HCEC 1CT (cell line): ENCODE results near the gene IL36RN.

Experiments used
- DNase-seq: peaks from one replicate; pipeline ENCODE4 v3.0.0-alpha.2; 2017

Gene IL36RN

DNA sequence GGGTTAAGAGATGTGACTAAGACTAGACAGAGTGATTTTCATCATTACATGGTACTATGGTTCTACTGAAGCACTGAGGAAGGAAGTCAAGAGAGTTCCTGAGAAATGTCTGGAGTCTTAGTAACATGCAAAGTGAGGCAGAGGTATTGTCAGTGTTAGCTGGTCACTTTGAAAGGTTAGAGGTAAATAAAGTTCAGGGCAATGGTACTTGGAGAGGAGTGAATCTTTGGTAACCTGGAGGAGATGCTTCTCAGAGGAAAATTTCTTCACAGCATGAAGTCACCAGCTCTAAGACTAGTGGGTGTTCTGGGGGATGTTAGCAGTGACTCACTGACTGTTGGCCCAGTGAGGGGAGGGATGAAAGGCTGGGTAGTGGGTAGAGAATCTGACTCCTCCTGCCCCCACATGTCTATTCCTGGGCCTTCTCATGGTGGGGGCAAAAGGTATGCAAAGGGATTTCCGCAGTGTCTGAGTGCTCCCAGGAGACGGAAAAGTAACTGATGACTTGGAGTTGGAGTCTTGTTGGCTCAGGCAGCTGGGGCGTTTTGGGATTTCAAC lies 45.1 kb downstream of the IL36RN start:
- DNase-seq: no peak

DNA sequence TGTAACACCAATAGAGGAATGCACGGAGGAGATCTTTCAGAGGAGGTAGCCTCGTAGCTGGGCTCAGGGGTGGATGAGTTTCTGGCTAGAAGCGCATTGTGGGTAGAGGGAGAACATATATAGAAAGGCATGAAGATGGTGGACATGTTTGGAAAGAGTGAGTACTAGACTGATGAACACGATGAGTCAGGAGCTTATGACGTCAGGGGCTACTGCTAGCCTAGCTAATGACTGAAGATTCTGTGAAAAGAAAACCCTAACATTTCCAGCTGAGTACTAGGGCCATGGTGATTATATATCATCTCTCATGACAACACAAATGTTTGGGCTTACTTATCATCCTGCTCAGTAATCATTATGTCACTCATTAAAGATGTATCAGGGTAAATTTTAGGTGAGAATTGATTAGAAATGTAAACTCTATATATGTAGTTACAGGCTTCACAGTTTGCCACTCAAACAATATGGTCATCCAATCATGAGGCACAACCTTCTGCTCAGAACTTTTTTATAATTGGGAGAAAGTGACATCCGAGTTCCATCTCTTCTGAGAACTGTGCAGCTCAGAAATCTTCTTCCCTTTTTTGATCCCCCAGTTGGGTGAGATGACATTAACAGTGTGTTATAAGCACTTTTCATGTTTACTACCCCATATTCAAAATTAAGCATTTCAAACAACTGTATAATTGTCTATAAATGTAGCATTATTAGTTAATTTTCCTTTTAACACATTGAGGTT lies 46.2 kb downstream of the IL36RN start:
- DNase-seq: peak; percentile 67

DNA sequence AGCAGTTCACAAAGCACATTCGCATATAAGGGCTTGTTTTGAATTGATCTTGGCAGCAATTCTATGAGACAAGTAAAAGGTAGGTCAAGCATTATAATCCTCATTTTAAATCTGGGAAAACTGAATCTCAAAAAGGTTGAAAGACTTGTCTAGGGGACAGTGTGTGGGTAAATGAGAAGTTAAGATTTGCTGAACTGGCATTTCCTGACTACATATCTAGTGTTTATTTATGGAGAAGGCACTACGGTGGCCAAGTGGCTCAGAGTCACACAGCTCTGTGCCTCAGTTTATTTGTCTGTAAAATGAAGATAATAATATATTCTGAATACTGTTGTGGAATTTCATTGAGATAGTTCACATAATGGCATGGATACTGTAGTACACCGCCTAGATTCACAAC lies 52.1 kb downstream of the IL36RN start:
- no peak for DNase-seq

DNA sequence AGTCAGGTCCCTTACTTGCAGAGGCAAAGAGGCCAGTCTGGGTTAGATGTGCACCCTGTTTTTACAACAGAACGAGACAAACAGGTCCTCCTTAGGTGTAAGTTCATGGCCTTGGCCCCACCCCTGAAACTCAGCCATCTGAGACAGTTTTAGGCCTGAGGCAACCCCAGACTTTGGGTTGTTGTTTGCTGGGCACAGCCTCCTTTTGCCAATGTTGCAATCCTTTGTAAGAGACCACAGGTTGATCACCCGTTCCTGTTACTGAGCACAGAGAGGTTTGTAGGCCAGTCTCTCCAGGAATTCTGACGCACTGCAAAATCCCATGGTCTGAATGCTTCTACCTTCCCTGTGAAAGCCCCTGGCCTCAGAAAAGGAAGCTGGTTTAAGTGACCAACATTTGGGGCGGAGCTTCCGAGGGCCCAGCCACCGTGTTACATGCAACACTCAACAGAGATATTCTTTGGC lies 52.9 kb downstream of the IL36RN start:
- no peak for DNase-seq

DNA sequence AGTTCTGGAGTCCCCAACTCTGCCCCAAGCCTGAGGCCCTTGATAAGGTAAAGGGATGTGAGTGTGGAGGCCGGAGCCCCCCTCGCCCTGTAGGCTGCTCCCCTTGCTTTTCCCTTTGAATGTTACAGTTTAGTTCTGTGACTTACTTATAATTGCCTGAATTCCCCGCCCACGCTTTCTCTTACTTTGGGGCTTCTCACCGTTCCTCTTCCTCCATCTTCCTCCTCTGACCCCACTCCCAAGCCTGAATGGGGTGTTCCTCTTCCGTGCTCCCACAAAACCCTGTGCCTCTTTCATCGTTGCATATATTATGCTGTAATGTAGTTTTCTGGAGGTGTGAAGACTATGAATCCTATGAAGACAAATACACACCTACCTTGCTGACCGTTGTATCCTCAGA lies 53.4 kb downstream of the IL36RN start:
- DNase-seq: no peak

DNA sequence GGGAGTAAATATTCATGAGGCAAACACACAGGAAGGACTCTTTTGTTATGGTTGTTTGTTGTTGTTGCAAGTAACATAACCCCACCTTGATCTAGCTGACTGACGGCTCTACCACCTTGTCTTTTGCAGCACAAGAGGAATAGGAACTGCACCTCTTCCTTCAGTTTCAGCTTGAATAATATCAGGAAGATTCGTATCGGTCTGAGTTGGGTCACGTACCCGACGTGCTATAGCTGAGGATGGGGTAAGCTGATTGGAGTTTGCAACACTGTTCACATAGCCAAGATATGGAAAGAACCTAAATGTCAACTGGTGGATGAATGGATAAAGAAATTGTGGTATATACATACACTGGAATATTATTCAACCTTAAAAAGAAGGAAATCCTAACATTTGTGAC lies 53.9 kb downstream of the IL36RN start:
- DNase-seq: no peak

DNA sequence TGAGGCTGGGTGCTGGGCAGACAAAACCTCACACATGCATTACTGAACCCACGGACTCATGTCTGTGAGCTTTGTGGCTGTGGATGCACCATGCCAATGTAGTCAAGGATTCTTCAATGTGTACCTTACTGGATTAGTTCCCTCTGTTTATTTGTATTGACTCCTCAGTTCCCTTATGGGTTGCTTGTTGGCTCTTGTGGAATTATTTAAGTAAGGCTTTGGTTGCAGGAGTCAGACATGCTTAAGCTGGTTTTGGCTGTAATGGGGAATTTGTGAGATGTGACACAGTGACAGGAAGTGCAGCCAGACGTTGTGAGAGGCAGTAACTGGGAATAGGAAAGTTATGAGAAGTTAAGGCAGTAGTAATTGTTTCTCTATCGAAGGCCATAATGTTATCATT lies 54.8 kb downstream of the IL36RN start:
- DNase-seq: no peak
